ENCODE results near the gene AKR1B1. TPM values are rescaled to one million over a fixed set of nuclear protein-coding genes. Genes with fewer than 3 reads are reported as not detected.

The AKR1B1 gene
- total RNA-seq, 1 experiment from 2014 or later, result 104 TPM

DNA sequence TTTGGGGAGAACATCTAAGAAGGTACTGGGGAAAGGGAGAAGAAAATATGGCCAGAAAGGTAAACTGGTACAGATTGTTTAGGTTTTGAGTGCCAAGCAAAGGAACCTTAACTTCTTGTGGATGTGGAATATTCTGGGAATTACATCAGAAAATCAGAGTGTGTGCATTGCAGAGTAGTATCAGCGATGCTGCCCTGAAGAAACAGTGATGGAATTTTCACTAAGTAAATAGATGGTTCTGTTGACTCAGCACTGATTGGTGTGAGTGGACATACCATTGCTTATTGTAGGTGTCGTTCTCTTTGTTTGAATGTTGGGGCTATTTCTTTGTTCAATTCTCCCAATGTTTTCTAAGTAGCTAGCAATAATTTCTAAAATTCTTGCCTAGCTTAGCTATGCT is 24.4 kb upstream of the AKR1B1 start:
- no peak for TF ChIP-seq EZH2 (IDR thresholded peaks at IDR 0.05; ENCODE audit: borderline replicate concordance, low read depth, low read length, poor library complexity, severe bottlenecking)
- TF ChIP-seq, protein P1, sequence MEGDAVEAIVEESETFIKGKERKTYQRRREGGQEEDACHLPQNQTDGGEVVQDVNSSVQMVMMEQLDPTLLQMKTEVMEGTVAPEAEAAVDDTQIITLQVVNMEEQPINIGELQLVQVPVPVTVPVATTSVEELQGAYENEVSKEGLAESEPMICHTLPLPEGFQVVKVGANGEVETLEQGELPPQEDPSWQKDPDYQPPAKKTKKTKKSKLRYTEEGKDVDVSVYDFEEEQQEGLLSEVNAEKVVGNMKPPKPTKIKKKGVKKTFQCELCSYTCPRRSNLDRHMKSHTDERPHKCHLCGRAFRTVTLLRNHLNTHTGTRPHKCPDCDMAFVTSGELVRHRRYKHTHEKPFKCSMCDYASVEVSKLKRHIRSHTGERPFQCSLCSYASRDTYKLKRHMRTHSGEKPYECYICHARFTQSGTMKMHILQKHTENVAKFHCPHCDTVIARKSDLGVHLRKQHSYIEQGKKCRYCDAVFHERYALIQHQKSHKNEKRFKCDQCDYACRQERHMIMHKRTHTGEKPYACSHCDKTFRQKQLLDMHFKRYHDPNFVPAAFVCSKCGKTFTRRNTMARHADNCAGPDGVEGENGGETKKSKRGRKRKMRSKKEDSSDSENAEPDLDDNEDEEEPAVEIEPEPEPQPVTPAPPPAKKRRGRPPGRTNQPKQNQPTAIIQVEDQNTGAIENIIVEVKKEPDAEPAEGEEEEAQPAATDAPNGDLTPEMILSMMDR (conservative IDR thresholded peaks at IDR 0.05; ENCODE audit: low read depth, low read length), result no peak
- CTCF ChIA-PET, result no interaction called here
- BruUV-seq (replicated peaks), result no TSS peak
- H3K27ac ChIP-seq (ENCODE audit: low read depth, low read length, poor library complexity, severe bottlenecking), result no peak overlapping the region
- H3K4me3 ChIP-seq (ENCODE audit: low read depth, low read length, poor library complexity, severe bottlenecking), result no peak overlapping the region
- POLR2A ChIA-PET (ENCODE audit: low non-redundant PET), result no interaction called here
- H3K9me3 ChIP-seq (ENCODE audit: low read depth, low read length, poor library complexity, severe bottlenecking), result no peaks in the 10 kb centered on the region
- no peak for DNase-seq (ENCODE audit: low spot score)
- H3K36me3 ChIP-seq (ENCODE audit: insufficient read depth, low read length, poor library complexity, severe bottlenecking), result no peaks in the 10 kb centered on the region
- intact Hi-C loops (cut with micrococcal nuclease; ENCODE audit: unreplicated experiment), result no loop called here
- no peaks in the 10 kb centered on the region for H3K27me3 ChIP-seq (replicated peaks; ENCODE audit: insufficient read depth, low read depth, low read length, poor library complexity)
- peaks cover 8% of the 10 kb centered on the region for H3K4me1 ChIP-seq (ENCODE audit: insufficient read depth, low read length, poor library complexity, severe bottlenecking)

GRCh38 chr7:134482858-134483257 is 24.0 kb upstream of the AKR1B1 start:
- CTCF ChIA-PET, result no interaction called here
- POLR2A ChIA-PET (ENCODE audit: low non-redundant PET), result no interaction called here
- Histone ChIP-seq H3K27me3 (replicated peaks; ENCODE audit: insufficient read depth, low read depth, low read length, poor library complexity) (no peaks in the 10 kb centered on the region), H3K4me1 (ENCODE audit: insufficient read depth, low read length, poor library complexity, severe bottlenecking) (peaks cover 8% of the 10 kb centered on the region), H3K27ac (ENCODE audit: low read depth, low read length, poor library complexity, severe bottlenecking) (no peak overlapping the region), H3K36me3 (ENCODE audit: insufficient read depth, low read length, poor library complexity, severe bottlenecking) (no peaks in the 10 kb centered on the region), H3K9me3 (ENCODE audit: low read depth, low read length, poor library complexity, severe bottlenecking) (no peaks in the 10 kb centered on the region), H3K4me3 (ENCODE audit: low read depth, low read length, poor library complexity, severe bottlenecking) (no peak overlapping the region)
- TF ChIP-seq, protein P1 (conservative IDR thresholded peaks at IDR 0.05; ENCODE audit: low read depth, low read length), result no peak
- TF ChIP-seq EZH2 (IDR thresholded peaks at IDR 0.05; ENCODE audit: borderline replicate concordance, low read depth, low read length, poor library complexity, severe bottlenecking), result no peak
- intact Hi-C loops (cut with micrococcal nuclease; ENCODE audit: unreplicated experiment), result no loop called here
- DNase-seq (ENCODE audit: low spot score), result no peak
- no TSS peak for BruUV-seq (replicated peaks)

DNA sequence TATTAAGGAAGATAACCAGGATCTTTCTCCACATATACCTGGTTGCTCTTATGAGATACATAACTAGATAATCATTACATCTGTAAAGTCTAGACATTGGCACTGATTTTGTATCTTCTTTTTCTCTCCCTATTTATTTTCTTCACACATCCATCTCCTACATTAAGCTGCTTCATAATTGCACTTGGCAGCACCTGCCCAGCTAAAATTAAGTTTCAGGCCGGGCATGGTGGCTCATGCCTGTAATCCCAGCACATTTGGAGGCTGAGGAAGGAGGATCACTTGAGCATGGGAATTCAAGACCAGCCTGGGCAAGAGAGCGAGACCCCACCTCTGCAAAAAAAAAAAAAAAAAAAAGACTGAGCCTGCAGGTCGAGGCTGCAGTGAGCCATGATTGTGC is 22.3 kb upstream of the AKR1B1 start:
- Histone ChIP-seq H3K27ac (ENCODE audit: low read depth, low read length, poor library complexity, severe bottlenecking) (no peak overlapping the region), H3K27me3 (replicated peaks; ENCODE audit: insufficient read depth, low read depth, low read length, poor library complexity) (no peaks in the 10 kb centered on the region), H3K9me3 (ENCODE audit: low read depth, low read length, poor library complexity, severe bottlenecking) (no peaks in the 10 kb centered on the region), H3K4me1 (ENCODE audit: insufficient read depth, low read length, poor library complexity, severe bottlenecking) (peaks cover 8% of the 10 kb centered on the region), H3K36me3 (ENCODE audit: insufficient read depth, low read length, poor library complexity, severe bottlenecking) (no peaks in the 10 kb centered on the region), H3K4me3 (ENCODE audit: low read depth, low read length, poor library complexity, severe bottlenecking) (no peak overlapping the region)
- intact Hi-C loops (cut with micrococcal nuclease; ENCODE audit: unreplicated experiment), result no loop called here
- CTCF ChIA-PET, result no interaction called here
- no peak for TF ChIP-seq EZH2 (IDR thresholded peaks at IDR 0.05; ENCODE audit: borderline replicate concordance, low read depth, low read length, poor library complexity, severe bottlenecking)
- TF ChIP-seq, protein P1 (conservative IDR thresholded peaks at IDR 0.05; ENCODE audit: low read depth, low read length), result no peak
- POLR2A ChIA-PET (ENCODE audit: low non-redundant PET), result interaction anchor here (0.6 kb wide), 1 partner anchor 78 kb away, joined by 6 read pairs; no protein-coding TSS in a partner anchor
- BruUV-seq (replicated peaks), result no TSS peak
- no peak for DNase-seq (ENCODE audit: low spot score)
